CD8-positive, alpha-beta memory T cell (primary cell): ENCODE measurements around the gene IQCM. TPM values are rescaled to one million over a fixed set of nuclear protein-coding genes. Genes with fewer than 3 reads are reported as not detected.

Source experiments
- CTCF ChIA-PET: fragments of 350-600 bp; sonication (Branson Sonifier 250); formaldehyde crosslinking; loops from one replicate; lab custom pipeline; 2021; ENCODE audit warnings: antibody characterized with exemption; lab: Charles Lee
- POLR2A ChIA-PET: fragments of 350-600 bp; sonication (Branson Sonifier 250); formaldehyde crosslinking; loops from one replicate; lab custom pipeline; 2021; ENCODE audit warnings: antibody characterized with exemption; lab: Charles Lee
- DNase-seq, 5 donors: peaks; one replicate each; pipeline versions ENCODE4 v3.0.0 to v3.0.0-alpha.2; 2020 to 2022; ENCODE audit warnings: mixed read lengths in 1 of 5
- H3K27ac ChIP-seq: one replicate; pipeline ENCODE4 v1.7.0; 2013; ENCODE audit warnings: low read depth, mild to moderate bottlenecking, low read length, moderate library complexity
- H3K27me3 ChIP-seq: 2 replicates; pipeline ENCODE4 v1.7.0; 2013; ENCODE audit warnings: low read length, mild to moderate bottlenecking; ENCODE audit not compliant: insufficient read depth, poor library complexity, severe bottlenecking
- H3K36me3 ChIP-seq: 2 replicates; pipeline ENCODE4 v1.7.0; 2013; ENCODE audit warnings: mild to moderate bottlenecking, low read length, moderate library complexity; ENCODE audit not compliant: insufficient read depth
- H3K4me1 ChIP-seq: 2 replicates; pipeline ENCODE4 v1.7.0; 2013; ENCODE audit warnings: mild to moderate bottlenecking, low read length, moderate library complexity; ENCODE audit not compliant: insufficient read depth
- H3K4me3 ChIP-seq: 2 replicates; pipeline ENCODE4 v1.7.0; 2013; ENCODE audit warnings: mild to moderate bottlenecking, low read length
- H3K9me3 ChIP-seq: 2 replicates; pipeline ENCODE4 v1.7.0; 2013; ENCODE audit warnings: mild to moderate bottlenecking, low read length
- H3K27ac Mint-ChIP-seq, 8 donors: one replicate each; pipeline ENCODE4 v1.8.0; 2020 to 2021; ENCODE audit warnings: mixed read lengths in 8 of 8, mild to moderate bottlenecking in 6 of 8, inconsistent platforms in 3 of 8, moderate library complexity in 3 of 8
- H3K27me3 Mint-ChIP-seq, 2 donors: one replicate each; pipeline ENCODE4 v1.8.0; 2020 to 2021; ENCODE audit warnings: mixed read lengths in 2 of 2, mild to moderate bottlenecking in 1 of 2, moderate library complexity in 1 of 2
- H3K36me3 Mint-ChIP-seq, 3 donors: one replicate each; pipeline ENCODE4 v1.8.0; 2020 to 2021; ENCODE audit warnings: mixed read lengths in 3 of 3, inconsistent platforms in 1 of 3, mild to moderate bottlenecking in 1 of 3
- H3K4me1 Mint-ChIP-seq, 3 donors: one replicate each; pipeline ENCODE4 v1.8.0; 2020 to 2021; ENCODE audit warnings: mixed read lengths in 3 of 3, inconsistent platforms in 1 of 3, mild to moderate bottlenecking in 1 of 3
- H3K4me3 Mint-ChIP-seq, 7 donors: one replicate each; pipeline ENCODE4 v1.8.0; 2020 to 2021; ENCODE audit warnings: mixed read lengths in 7 of 7, mild to moderate bottlenecking in 6 of 7, moderate library complexity in 4 of 7, inconsistent platforms in 2 of 7
- H3K9me3 Mint-ChIP-seq, 5 donors: one replicate each; pipeline ENCODE4 v1.8.0; 2020 to 2022; ENCODE audit warnings: mixed read lengths in 5 of 5, mild to moderate bottlenecking in 3 of 5, moderate library complexity in 2 of 5, inconsistent platforms in 1 of 5
- polyA plus RNA-seq: library from polyadenylated mRNA; unstranded; fragments of 300-500 nt; fragmentation: Illumina TruSeq; gene quantifications from one replicate; pipeline ENCODE4 v1.2.3, GENCODE V29; 2021
- total RNA-seq, 2 experiments: library from RNA; stranded (reverse); gene quantifications; one replicate each; pipeline ENCODE4 v1.2.3, GENCODE V29; 2021

Gene IQCM
- total and polyA plus RNA-seq, 3 experiments from 2014 or later: not detected

GRCh38 chr4:149706942-149707341 lies 108.7 kb downstream of the IQCM start:
- CTCF ChIA-PET: no interaction called here
- Mint-ChIP-seq H3K27ac (no peak overlapping the region), H3K4me3 (no peak overlapping the region), H3K4me1 (no peaks in the 10 kb centered on the region), H3K36me3 (no peaks in the 10 kb centered on the region), H3K27me3 (no peaks in the 10 kb centered on the region), H3K9me3 (no peaks in the 10 kb centered on the region)
- Histone ChIP-seq H3K27ac (no peak overlapping the region), H3K27me3 (no peaks in the 10 kb centered on the region), H3K36me3 (no peaks in the 10 kb centered on the region), H3K9me3 (no peaks in the 10 kb centered on the region), H3K4me3 (no peak overlapping the region), H3K4me1 (no peaks in the 10 kb centered on the region)
- no peak for DNase-seq
- POLR2A ChIA-PET: no interaction called here

GRCh38 chr4:149702414-149703293 lies 113.0 kb downstream of the IQCM start:
- no peaks in the 10 kb centered on the region for H3K36me3 ChIP-seq
- CTCF ChIA-PET: no interaction called here
- Mint-ChIP-seq H3K36me3 (no peaks in the 10 kb centered on the region), H3K9me3 (peaks cover 0 to 4% (median 0%) of the 10 kb centered on the region in 5 donors), H3K4me1 (no peaks in the 10 kb centered on the region), H3K4me3 (no peak overlapping the region), H3K27ac (no peak overlapping the region), H3K27me3 (no peaks in the 10 kb centered on the region)
- H3K4me3 ChIP-seq: no peak overlapping the region
- no peaks in the 10 kb centered on the region for H3K4me1 ChIP-seq
- H3K27me3 ChIP-seq: no peaks in the 10 kb centered on the region
- POLR2A ChIA-PET: no interaction called here
- H3K9me3 ChIP-seq: no peaks in the 10 kb centered on the region
- no peak for DNase-seq
- no peak overlapping the region for H3K27ac ChIP-seq

GRCh38 chr4:149701435-149702156 lies 114.0 kb downstream of the IQCM start:
- ChIA-PET CTCF (no interaction called here), POLR2A (no interaction called here)
- no peak overlapping the region for H3K4me3 Mint-ChIP-seq
- H3K27ac Mint-ChIP-seq: no peak overlapping the region
- H3K9me3 Mint-ChIP-seq: peaks cover 0 to 4% (median 0%) of the 10 kb centered on the region in 5 donors
- no peaks in the 10 kb centered on the region for H3K27me3 Mint-ChIP-seq
- H3K36me3 Mint-ChIP-seq: no peaks in the 10 kb centered on the region
- Histone ChIP-seq H3K4me3 (no peak overlapping the region), H3K4me1 (no peaks in the 10 kb centered on the region), H3K36me3 (no peaks in the 10 kb centered on the region), H3K9me3 (no peaks in the 10 kb centered on the region), H3K27ac (no peak overlapping the region), H3K27me3 (no peaks in the 10 kb centered on the region)
- no peaks in the 10 kb centered on the region for H3K4me1 Mint-ChIP-seq
- no peak for DNase-seq

- CTCF ChIA-PET: no interaction called here
- Histone ChIP-seq H3K4me3 (no peak overlapping the region), H3K27me3 (no peaks in the 10 kb centered on the region), H3K27ac (no peak overlapping the region), H3K4me1 (no peaks in the 10 kb centered on the region), H3K36me3 (no peaks in the 10 kb centered on the region), H3K9me3 (no peaks in the 10 kb centered on the region)
- no peak overlapping the region for H3K4me3 Mint-ChIP-seq
- H3K9me3 Mint-ChIP-seq: peaks cover 0 to 4% (median 0%) of the 10 kb centered on the region in 5 donors
- POLR2A ChIA-PET: no interaction called here
- no peak overlapping the region for H3K27ac Mint-ChIP-seq
- no peaks in the 10 kb centered on the region for H3K27me3 Mint-ChIP-seq
- H3K4me1 Mint-ChIP-seq: no peaks in the 10 kb centered on the region
- DNase-seq: no peak
- H3K36me3 Mint-ChIP-seq: no peaks in the 10 kb centered on the region
These were observed 115.4 kb downstream of the IQCM start for GRCh38 chr4:149700272-149700671.

- Mint-ChIP-seq H3K4me3 (no peak overlapping the region), H3K36me3 (no peaks in the 10 kb centered on the region), H3K27ac (no peak overlapping the region), H3K27me3 (no peaks in the 10 kb centered on the region), H3K9me3 (peaks cover 0 to 4% (median 0%) of the 10 kb centered on the region in 5 donors), H3K4me1 (no peaks in the 10 kb centered on the region)
- Histone ChIP-seq H3K4me3 (no peak overlapping the region), H3K36me3 (no peaks in the 10 kb centered on the region), H3K9me3 (no peaks in the 10 kb centered on the region), H3K27ac (no peak overlapping the region), H3K4me1 (no peaks in the 10 kb centered on the region), H3K27me3 (no peaks in the 10 kb centered on the region)
- ChIA-PET CTCF (no interaction called here), POLR2A (no interaction called here)
- DNase-seq: no peak
These were observed 116.0 kb downstream of the IQCM start for GRCh38 chr4:149699642-149700041.

- Histone ChIP-seq H3K27ac (no peak overlapping the region), H3K4me1 (no peaks in the 10 kb centered on the region), H3K9me3 (no peaks in the 10 kb centered on the region), H3K27me3 (no peaks in the 10 kb centered on the region), H3K4me3 (no peak overlapping the region), H3K36me3 (no peaks in the 10 kb centered on the region)
- no peak for DNase-seq
- Mint-ChIP-seq H3K9me3 (peaks cover 3 to 8% (median 4%) of the 10 kb centered on the region in 5 donors), H3K36me3 (no peaks in the 10 kb centered on the region), H3K4me1 (no peaks in the 10 kb centered on the region), H3K27me3 (no peaks in the 10 kb centered on the region), H3K4me3 (no peak overlapping the region), H3K27ac (no peak overlapping the region)
- POLR2A ChIA-PET: no interaction called here
- CTCF ChIA-PET: no interaction called here
These were observed 124.9 kb downstream of the IQCM start for GRCh38 chr4:149690726-149691125.

GRCh38 chr4:149684516-149684915 lies 131.1 kb downstream of the IQCM start:
- no peak overlapping the region for H3K27ac Mint-ChIP-seq
- Histone ChIP-seq H3K36me3 (no peaks in the 10 kb centered on the region), H3K9me3 (no peaks in the 10 kb centered on the region), H3K4me1 (no peaks in the 10 kb centered on the region), H3K27me3 (no peaks in the 10 kb centered on the region), H3K4me3 (no peak overlapping the region), H3K27ac (no peak overlapping the region)
- H3K4me3 Mint-ChIP-seq: no peak overlapping the region
- POLR2A ChIA-PET: no interaction called here
- H3K4me1 Mint-ChIP-seq: no peaks in the 10 kb centered on the region
- no peaks in the 10 kb centered on the region for H3K27me3 Mint-ChIP-seq
- peaks cover 0 to 8% (median 3%) of the 10 kb centered on the region in 5 donors for H3K9me3 Mint-ChIP-seq
- no peaks in the 10 kb centered on the region for H3K36me3 Mint-ChIP-seq
- CTCF ChIA-PET: no interaction called here
- DNase-seq: no peak

- Mint-ChIP-seq H3K27ac (no peak overlapping the region), H3K9me3 (peaks cover 6 to 17% (median 12%) of the 10 kb centered on the region in 5 donors), H3K27me3 (peaks cover 0 to 3% of the 10 kb centered on the region in 2 donors), H3K4me1 (no peaks in the 10 kb centered on the region), H3K4me3 (no peak overlapping the region), H3K36me3 (no peaks in the 10 kb centered on the region)
- H3K27ac ChIP-seq: no peak overlapping the region
- no peak for DNase-seq
- H3K27me3 ChIP-seq: no peaks in the 10 kb centered on the region
- no peaks in the 10 kb centered on the region for H3K36me3 ChIP-seq
- ChIA-PET CTCF (no interaction called here), POLR2A (no interaction called here)
- no peaks in the 10 kb centered on the region for H3K9me3 ChIP-seq
- no peaks in the 10 kb centered on the region for H3K4me1 ChIP-seq
- H3K4me3 ChIP-seq: no peak overlapping the region
These were observed 139.6 kb downstream of the IQCM start for GRCh38 chr4:149676076-149676475.
